Measurements from ENCODE around the gene UPK1A. TPM values are rescaled to one million over a fixed set of nuclear protein-coding genes. Genes with fewer than 3 reads are reported as not detected.
"Not testable (repeated sequence)": the region's sequence is repeated elsewhere in the genome, so short reads cannot be mapped to it uniquely, and the experiment has no call there.

The UPK1A gene
- total RNA-seq, 1 donor from 2014 or later: not detected

GRCh38 chr19:35723671-35724070, 57.4 kb downstream of the UPK1A start:
- DNase-seq (no peak), ATAC-seq (ENCODE audit: poor library complexity) (no peak)
- intact Hi-C loops (cut with DNase I): no loop called here

GRCh38 chr19:35724132-35724531, 57.8 kb downstream of the UPK1A start:
- DNase-seq; ATAC-seq (ENCODE audit: poor library complexity); intact Hi-C loops (cut with DNase I): not testable (repeated sequence)

- no peak for DNase-seq
- ATAC-seq (ENCODE audit: poor library complexity): no peak
- intact Hi-C loops (cut with DNase I): no loop called here
These were observed 58.2 kb downstream of the UPK1A start for GRCh38 chr19:35724560-35724959.

- ATAC-seq (ENCODE audit: poor library complexity) (no peak), DNase-seq (no peak)
- intact Hi-C loops (cut with DNase I): no loop called here
These were observed 59.0 kb downstream of the UPK1A start for GRCh38 chr19:35725216-35725861.

- intact Hi-C loops (cut with DNase I): no loop called here
- DNase-seq (peak; percentile 36), ATAC-seq (ENCODE audit: poor library complexity) (no peak)
These were observed 61.0 kb downstream of the UPK1A start for GRCh38 chr19:35727053-35727955.

Other genes with a start within 250 kb of the UPK1A start
- gene FFAR2, start 218.3 kb upstream of the UPK1A start, total RNA-seq: 0.11 TPM
- not detected for gene KRTDAP, start 176.1 kb upstream of the UPK1A start, total RNA-seq
- 3.6 TPM for gene DMKN, start 152.9 kb upstream of the UPK1A start, total RNA-seq
- not detected for gene SBSN, start 138.2 kb upstream of the UPK1A start, total RNA-seq
- gene GAPDHS, start 133.1 kb upstream of the UPK1A start, total RNA-seq: not detected
- 75.7 TPM for gene TMEM147, start 120.9 kb upstream of the UPK1A start, total RNA-seq
- gene ATP4A, start 102.9 kb upstream of the UPK1A start, total RNA-seq: not detected
- gene PMIS2, start 80.3 kb upstream of the UPK1A start, total RNA-seq: not detected
- 3.3 TPM for gene HAUS5, start 53.8 kb upstream of the UPK1A start, total RNA-seq
- 48.9 TPM for gene RBM42, start 37.5 kb upstream of the UPK1A start, total RNA-seq
- 0.32 TPM for gene ETV2, start 24.8 kb upstream of the UPK1A start, total RNA-seq
- 1,337 TPM for gene COX6B1, start 18.2 kb upstream of the UPK1A start, total RNA-seq
- gene ZBTB32, start 38.0 kb downstream of the UPK1A start, total RNA-seq: not detected
- gene KMT2B, start 51.5 kb downstream of the UPK1A start, total RNA-seq: 16.3 TPM
- 2.9 TPM for gene IGFLR1, start 75.9 kb downstream of the UPK1A start, total RNA-seq
- 22.6 TPM for gene U2AF1L4, start 78.9 kb downstream of the UPK1A start, total RNA-seq
- gene PSENEN, start 79.1 kb downstream of the UPK1A start, total RNA-seq: 40.7 TPM
- 5.2 TPM for gene LIN37, start 82.1 kb downstream of the UPK1A start, total RNA-seq
- gene HSPB6, start 90.5 kb downstream of the UPK1A start, total RNA-seq: 570 TPM
- gene PROSER3, start 91.7 kb downstream of the UPK1A start, total RNA-seq: 5.9 TPM
- 3.0 TPM for gene ARHGAP33, start 109.0 kb downstream of the UPK1A start, total RNA-seq
- not detected for gene PRODH2, start 146.3 kb downstream of the UPK1A start, total RNA-seq
- gene NPHS1, start 186.0 kb downstream of the UPK1A start, total RNA-seq: not detected
- not detected for gene KIRREL2, start 190.4 kb downstream of the UPK1A start, total RNA-seq
- 17.8 TPM for gene APLP1, start 202.1 kb downstream of the UPK1A start, total RNA-seq
- 2.6 TPM for gene NFKBID, start 234.0 kb downstream of the UPK1A start, total RNA-seq
- gene HCST, start 236.0 kb downstream of the UPK1A start, total RNA-seq: 4.1 TPM
- 28.3 TPM for gene TYROBP, start 241.8 kb downstream of the UPK1A start, total RNA-seq

Measured in Right ventricle myocardium superior (tissue), 1 donor.